ENCODE data around the gene ITM2B. TPM values are rescaled to one million over a fixed set of nuclear protein-coding genes. Genes with fewer than 3 reads are reported as not detected.
A peak's percentile ranks its signal among the peaks of the same experiment; 100 is the strongest.

ITM2B gene
- total RNA-seq, 1 donor from 2014 or later = 127 TPM

DNA sequence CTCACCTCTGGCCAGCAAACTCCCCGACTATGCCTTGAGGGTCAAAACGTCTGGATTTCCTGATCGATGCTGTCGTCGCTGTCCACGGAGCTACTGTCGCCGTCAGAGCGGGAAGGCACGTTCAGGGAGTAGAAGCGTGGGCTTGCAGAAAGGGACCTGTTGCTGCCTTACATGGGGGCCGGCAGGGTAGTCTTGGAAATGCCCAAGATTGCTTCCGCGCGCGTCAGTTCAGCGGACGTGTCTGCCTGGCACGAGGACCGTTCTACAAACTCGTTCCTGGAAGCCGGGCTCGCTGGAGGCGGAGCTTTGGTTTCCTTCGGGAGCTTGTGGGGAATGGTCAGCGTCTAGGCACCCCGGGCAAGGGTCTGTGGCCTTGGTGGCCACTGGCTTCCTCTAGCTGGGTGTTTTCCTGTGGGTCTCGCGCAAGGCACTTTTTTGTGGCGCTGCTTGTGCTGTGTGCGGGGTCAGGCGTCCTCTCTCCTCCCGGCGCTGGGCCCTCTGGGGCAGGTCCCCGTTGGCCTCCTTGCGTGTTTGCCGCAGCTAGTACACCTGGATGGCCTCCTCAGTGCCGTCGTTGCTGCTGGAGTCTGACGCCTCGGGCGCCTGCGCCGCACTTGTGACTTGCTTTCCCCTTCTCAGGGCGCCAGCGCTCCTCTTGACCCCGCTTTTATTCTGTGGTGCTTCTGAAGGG is 86.0 kb downstream of the ITM2B start:
- peaks cover 6% of the 10 kb centered on the region for H3K9me3 Mint-ChIP-seq
- H3K4me1 Mint-ChIP-seq = no peaks in the 10 kb centered on the region
- H3K4me3 Mint-ChIP-seq = no peak overlapping the region
- H3K27me3 Mint-ChIP-seq (ENCODE audit: low read depth) = no peaks in the 10 kb centered on the region
- no peak for DNase-seq (ENCODE audit: low read depth, low spot score)
- TF ChIP-seq, protein P1, sequence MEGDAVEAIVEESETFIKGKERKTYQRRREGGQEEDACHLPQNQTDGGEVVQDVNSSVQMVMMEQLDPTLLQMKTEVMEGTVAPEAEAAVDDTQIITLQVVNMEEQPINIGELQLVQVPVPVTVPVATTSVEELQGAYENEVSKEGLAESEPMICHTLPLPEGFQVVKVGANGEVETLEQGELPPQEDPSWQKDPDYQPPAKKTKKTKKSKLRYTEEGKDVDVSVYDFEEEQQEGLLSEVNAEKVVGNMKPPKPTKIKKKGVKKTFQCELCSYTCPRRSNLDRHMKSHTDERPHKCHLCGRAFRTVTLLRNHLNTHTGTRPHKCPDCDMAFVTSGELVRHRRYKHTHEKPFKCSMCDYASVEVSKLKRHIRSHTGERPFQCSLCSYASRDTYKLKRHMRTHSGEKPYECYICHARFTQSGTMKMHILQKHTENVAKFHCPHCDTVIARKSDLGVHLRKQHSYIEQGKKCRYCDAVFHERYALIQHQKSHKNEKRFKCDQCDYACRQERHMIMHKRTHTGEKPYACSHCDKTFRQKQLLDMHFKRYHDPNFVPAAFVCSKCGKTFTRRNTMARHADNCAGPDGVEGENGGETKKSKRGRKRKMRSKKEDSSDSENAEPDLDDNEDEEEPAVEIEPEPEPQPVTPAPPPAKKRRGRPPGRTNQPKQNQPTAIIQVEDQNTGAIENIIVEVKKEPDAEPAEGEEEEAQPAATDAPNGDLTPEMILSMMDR (conservative IDR thresholded peaks at IDR 0.05) = no peak
- H3K36me3 Mint-ChIP-seq (ENCODE audit: low read depth) = peaks cover 58% of the 10 kb centered on the region
- H3K27ac Mint-ChIP-seq (ENCODE audit: unreplicated experiment) = peak overlapping the region; percentile 62

Other genes with a start within 250 kb of the ITM2B start
- 49.3 and 53.1 TPM in 2 replicates for gene SUCLA2, start 231.9 kb upstream of the ITM2B start, total RNA-seq
- 35.1 and 36.2 TPM in 2 replicates for gene NUDT15, start 195.5 kb upstream of the ITM2B start, total RNA-seq
- gene MED4, start 138.1 kb upstream of the ITM2B start, total RNA-seq = 58.9 and 63.8 TPM in 2 replicates
- 45.9 and 48.0 TPM in 2 replicates for gene RB1, start 70.5 kb downstream of the ITM2B start, total RNA-seq
- gene LPAR6, start 179.9 kb downstream of the ITM2B start, total RNA-seq = 22.3 and 23.8 TPM in 2 replicates

All from neural crest cell (in vitro differentiated cells).